Osteocyte (in vitro differentiated cells): ENCODE measurements around the gene PRDM2. TPM values are rescaled to one million over a fixed set of nuclear protein-coding genes. Genes with fewer than 3 reads are reported as not detected.

Experiments
- DNase-seq: peaks from one replicate; pipeline ENCODE4 v3.0.0; 2021; ENCODE audit warnings: mixed read lengths; ENCODE audit not compliant: unreplicated experiment; ENCODE audit errors: extremely low spot score
- H3K27ac Mint-ChIP-seq: one replicate; pipeline ENCODE4 v1.8.0; 2021; ENCODE audit warnings: mild to moderate bottlenecking, mixed read lengths; ENCODE audit not compliant: unreplicated experiment
- H3K27me3 Mint-ChIP-seq: one replicate; pipeline ENCODE4 v1.8.0; 2021; ENCODE audit warnings: mixed read lengths; ENCODE audit not compliant: unreplicated experiment
- H3K36me3 Mint-ChIP-seq: one replicate; pipeline ENCODE4 v1.8.0; 2021; ENCODE audit warnings: mixed read lengths; ENCODE audit not compliant: unreplicated experiment
- H3K4me1 Mint-ChIP-seq: one replicate; pipeline ENCODE4 v1.8.0; 2021; ENCODE audit warnings: mixed read lengths; ENCODE audit not compliant: unreplicated experiment
- H3K4me3 Mint-ChIP-seq: one replicate; pipeline ENCODE4 v1.8.0; 2021; ENCODE audit warnings: mild to moderate bottlenecking, moderate library complexity, mixed read lengths; ENCODE audit not compliant: unreplicated experiment
- H3K9me3 Mint-ChIP-seq: one replicate; pipeline ENCODE4 v1.8.0; 2021; ENCODE audit warnings: mixed read lengths; ENCODE audit not compliant: unreplicated experiment
- CTCF ChIP-seq: fragments of 200-600 bp; sonication (generic); IDR thresholded peaks from 2 replicates; pipeline ENCODE4 v1.5.0; 2021; ENCODE audit warnings: antibody characterized with exemption, mild to moderate bottlenecking, moderate library complexity
- total RNA-seq: library from RNA; stranded (reverse); gene quantifications from 2 replicates; pipeline ENCODE4 v1.2.1, GENCODE V29; 2021

The PRDM2 gene
- total RNA-seq, 1 donor from 2014 or later: 51.7 TPM

GRCh38 chr1:13753636-13754402 is 53.8 kb downstream of the PRDM2 start:
- Mint-ChIP-seq H3K27me3 (no peaks in the 10 kb centered on the region), H3K36me3 (peaks cover 13% of the 10 kb centered on the region), H3K27ac (no peak overlapping the region), H3K4me3 (no peak overlapping the region), H3K9me3 (no peaks in the 10 kb centered on the region), H3K4me1 (peaks cover 70% of the 10 kb centered on the region)
- DNase-seq: no peak
- no peak for TF ChIP-seq CTCF

- peak overlapping the region; percentile 19 for H3K27ac Mint-ChIP-seq
- H3K4me1 Mint-ChIP-seq: peaks cover 76% of the 10 kb centered on the region
- H3K9me3 Mint-ChIP-seq: no peaks in the 10 kb centered on the region
- DNase-seq: no peak
- H3K27me3 Mint-ChIP-seq: no peaks in the 10 kb centered on the region
- peaks cover 13% of the 10 kb centered on the region for H3K36me3 Mint-ChIP-seq
- no peak overlapping the region for H3K4me3 Mint-ChIP-seq
- TF ChIP-seq CTCF: no peak
Measured at GRCh38 chr1:13754510-13755103, 54.6 kb downstream of the PRDM2 start.

GRCh38 chr1:13756557-13757315 is 56.7 kb downstream of the PRDM2 start:
- Mint-ChIP-seq H3K27me3 (no peaks in the 10 kb centered on the region), H3K4me1 (peaks cover 80% of the 10 kb centered on the region)

GRCh38 chr1:13757693-13758092 is 57.7 kb downstream of the PRDM2 start:
- TF ChIP-seq CTCF: no peak
- no peak for DNase-seq
- Mint-ChIP-seq H3K9me3 (no peaks in the 10 kb centered on the region), H3K4me1 (peaks cover 76% of the 10 kb centered on the region), H3K4me3 (no peak overlapping the region), H3K27me3 (no peaks in the 10 kb centered on the region), H3K36me3 (peaks cover 13% of the 10 kb centered on the region), H3K27ac (no peak overlapping the region)

More at GRCh38 chr1:13756557-13757315, 56.7 kb downstream of the PRDM2 start:
- peaks cover 13% of the 10 kb centered on the region for H3K36me3 Mint-ChIP-seq
- no peak for TF ChIP-seq CTCF
- no peaks in the 10 kb centered on the region for H3K9me3 Mint-ChIP-seq
- H3K27ac Mint-ChIP-seq: peak overlapping the region; percentile 48
- no peak for DNase-seq
- no peak overlapping the region for H3K4me3 Mint-ChIP-seq

GRCh38 chr1:13759072-13759471 is 59.1 kb downstream of the PRDM2 start:
- no peak overlapping the region for H3K27ac Mint-ChIP-seq
- DNase-seq: no peak
- TF ChIP-seq CTCF: peak; percentile 20
- no peak overlapping the region for H3K4me3 Mint-ChIP-seq
- no peaks in the 10 kb centered on the region for H3K27me3 Mint-ChIP-seq
- H3K4me1 Mint-ChIP-seq: peaks cover 79% of the 10 kb centered on the region
- no peaks in the 10 kb centered on the region for H3K9me3 Mint-ChIP-seq
- H3K36me3 Mint-ChIP-seq: peaks cover 2% of the 10 kb centered on the region
